GM12874 (cell line): Measurements from ENCODE around the gene MBOAT2.

ENCODE experiments used
- TF ChIP-seq, protein P1 (sequence below): IDR thresholded peaks from 2 replicates; pipeline ENCODE4 v1.5.1; 2011; ENCODE audit warnings: low read depth, mild to moderate bottlenecking, control low read depth, low read length, moderate library complexity; ENCODE audit not compliant: insufficient read depth

The MBOAT2 gene

DNA sequence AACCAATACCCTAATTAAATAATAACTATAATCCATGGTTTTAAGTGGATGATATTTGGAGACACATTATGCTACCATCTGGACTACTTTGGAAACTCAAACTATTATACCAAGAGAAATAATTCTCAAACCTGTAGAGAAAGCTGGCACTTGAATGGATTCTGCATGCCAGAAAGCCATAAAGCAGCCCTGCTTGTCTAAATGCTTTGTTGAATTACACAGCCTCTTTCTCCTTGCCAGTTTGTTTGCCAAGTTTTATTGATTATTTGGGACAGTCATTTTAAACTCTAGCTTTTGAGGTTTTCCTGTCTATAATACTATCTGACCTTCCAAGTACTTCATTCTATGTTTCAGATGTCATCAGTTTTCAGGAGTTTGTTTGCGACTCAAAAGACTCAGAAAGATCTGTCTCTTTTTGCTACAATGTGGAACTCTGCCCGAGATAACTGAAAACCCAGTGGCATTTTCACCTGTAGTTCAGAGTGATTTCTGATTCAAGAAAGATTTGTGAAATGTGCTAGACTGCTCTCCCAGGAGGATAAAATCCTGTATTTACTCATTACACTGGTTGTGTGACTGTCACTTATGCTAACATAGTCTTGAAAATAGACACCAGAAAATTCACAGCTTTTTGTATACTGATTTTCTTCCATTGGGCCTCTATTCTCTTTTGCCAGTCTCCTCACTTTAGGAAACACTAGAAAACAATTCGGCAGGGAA is 29.2 kb upstream of the MBOAT2 start:
- TF ChIP-seq, protein P1, sequence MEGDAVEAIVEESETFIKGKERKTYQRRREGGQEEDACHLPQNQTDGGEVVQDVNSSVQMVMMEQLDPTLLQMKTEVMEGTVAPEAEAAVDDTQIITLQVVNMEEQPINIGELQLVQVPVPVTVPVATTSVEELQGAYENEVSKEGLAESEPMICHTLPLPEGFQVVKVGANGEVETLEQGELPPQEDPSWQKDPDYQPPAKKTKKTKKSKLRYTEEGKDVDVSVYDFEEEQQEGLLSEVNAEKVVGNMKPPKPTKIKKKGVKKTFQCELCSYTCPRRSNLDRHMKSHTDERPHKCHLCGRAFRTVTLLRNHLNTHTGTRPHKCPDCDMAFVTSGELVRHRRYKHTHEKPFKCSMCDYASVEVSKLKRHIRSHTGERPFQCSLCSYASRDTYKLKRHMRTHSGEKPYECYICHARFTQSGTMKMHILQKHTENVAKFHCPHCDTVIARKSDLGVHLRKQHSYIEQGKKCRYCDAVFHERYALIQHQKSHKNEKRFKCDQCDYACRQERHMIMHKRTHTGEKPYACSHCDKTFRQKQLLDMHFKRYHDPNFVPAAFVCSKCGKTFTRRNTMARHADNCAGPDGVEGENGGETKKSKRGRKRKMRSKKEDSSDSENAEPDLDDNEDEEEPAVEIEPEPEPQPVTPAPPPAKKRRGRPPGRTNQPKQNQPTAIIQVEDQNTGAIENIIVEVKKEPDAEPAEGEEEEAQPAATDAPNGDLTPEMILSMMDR: no peak

DNA sequence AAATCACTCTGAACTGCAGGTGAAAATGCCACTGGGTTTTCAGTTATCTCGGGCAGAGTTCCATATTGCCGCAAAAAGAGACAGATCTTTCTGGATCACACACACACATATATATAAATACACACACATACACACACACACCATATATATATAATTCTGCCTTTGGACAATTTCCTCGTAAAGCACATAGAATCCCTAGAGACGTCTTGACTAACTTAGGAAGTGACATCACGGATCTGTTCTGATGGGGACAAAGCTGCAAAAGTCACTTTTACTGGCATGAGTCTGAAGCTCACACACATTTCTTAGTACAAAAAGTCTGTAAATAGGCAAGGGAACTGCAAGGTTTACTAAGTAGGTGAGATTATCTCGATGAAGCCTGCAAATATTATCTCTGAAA is 28.6 kb upstream of the MBOAT2 start:
- TF ChIP-seq, protein P1: no peak

DNA sequence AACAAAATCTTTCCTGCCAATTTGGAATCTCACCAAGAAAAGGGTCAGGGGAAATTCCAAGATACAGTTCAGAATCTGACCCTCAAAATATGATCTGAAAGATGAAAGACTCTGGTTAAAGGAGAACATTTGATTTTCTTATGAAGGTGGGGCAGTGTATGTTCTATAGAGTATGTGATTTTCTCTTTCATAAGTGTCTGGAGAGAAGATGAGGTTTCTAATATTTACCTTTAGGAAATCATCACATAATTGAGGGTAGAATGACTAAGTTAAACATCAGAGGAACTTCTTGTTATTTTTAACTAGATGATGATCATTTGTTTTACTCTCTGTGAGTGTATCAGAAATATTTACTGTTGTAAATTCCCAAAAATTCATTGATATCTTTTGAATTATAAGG is 27.8 kb upstream of the MBOAT2 start:
- TF ChIP-seq, protein P1: no peak

GRCh38 chr2:9030841-9031240 is 27.4 kb upstream of the MBOAT2 start:
- TF ChIP-seq, protein P1: no peak

DNA sequence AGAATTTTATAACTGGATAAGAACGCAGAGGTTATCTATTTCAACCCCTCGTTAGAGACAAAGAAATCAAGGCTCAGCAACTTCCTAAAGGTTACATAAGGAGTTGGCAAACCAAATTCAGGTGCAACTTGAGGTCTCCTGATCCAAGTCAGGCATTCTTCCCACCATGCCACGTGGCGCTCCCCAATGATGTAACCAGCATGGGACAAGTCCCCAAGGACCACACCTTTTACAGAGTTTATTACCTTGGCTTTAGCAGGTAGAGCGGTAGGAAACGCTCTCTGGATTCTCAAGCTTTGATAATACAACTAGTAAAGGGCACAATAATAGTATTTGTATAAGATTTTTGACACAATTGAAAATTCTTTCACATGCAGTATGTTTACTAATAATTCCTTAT is 26.7 kb upstream of the MBOAT2 start:
- TF ChIP-seq, protein P1: no peak

DNA sequence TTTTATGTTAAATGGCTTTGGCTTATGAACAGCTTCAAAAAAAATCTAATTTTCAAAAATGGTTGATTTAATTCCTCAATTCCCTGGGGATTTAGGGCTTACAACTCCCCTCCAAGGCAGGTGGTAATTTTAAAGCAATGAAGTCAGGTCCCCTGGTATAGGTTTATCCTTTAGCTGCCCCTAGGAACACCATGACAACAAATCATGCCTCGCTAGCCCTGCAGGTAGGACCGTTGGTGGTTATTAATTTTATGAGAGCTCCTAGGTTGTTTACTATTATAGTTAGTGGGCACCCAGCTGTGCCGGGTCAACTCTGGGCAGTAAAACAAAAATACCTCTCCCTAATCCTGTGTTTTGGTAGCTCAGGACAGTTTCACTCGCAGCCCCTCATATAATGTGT is 26.2 kb upstream of the MBOAT2 start:
- TF ChIP-seq, protein P1: no peak

DNA sequence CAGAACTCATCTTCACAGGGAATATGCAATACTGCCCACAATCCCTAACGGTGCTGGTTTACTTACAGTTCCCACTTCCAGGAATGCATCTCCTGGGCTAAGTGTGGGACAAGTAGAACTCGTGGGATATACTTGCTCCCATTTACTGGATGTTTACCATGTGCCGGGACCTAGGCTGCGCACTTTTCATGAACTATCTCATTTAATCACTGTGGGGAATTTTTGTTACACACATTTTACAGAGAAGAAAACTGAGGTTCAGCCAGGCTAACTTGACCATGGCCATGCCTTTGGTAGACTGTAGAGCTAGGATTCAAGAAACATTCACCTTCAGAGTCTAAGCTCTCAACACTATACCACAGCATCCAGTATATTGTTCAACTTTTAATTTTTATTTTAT is 24.4 kb upstream of the MBOAT2 start:
- TF ChIP-seq, protein P1: no peak
